GM19324 (cell line): ENCODE measurements around the gene ZDHHC7.

ENCODE experiments used
- ATAC-seq: cut with Tn5 transposase; IDR thresholded peaks from one replicate; pipeline ENCODE4 v1.9.1; 2021; ENCODE audit warnings: mild to moderate bottlenecking, moderate library complexity; ENCODE audit not compliant: unreplicated experiment, low FRiP score

ZDHHC7 gene

DNA sequence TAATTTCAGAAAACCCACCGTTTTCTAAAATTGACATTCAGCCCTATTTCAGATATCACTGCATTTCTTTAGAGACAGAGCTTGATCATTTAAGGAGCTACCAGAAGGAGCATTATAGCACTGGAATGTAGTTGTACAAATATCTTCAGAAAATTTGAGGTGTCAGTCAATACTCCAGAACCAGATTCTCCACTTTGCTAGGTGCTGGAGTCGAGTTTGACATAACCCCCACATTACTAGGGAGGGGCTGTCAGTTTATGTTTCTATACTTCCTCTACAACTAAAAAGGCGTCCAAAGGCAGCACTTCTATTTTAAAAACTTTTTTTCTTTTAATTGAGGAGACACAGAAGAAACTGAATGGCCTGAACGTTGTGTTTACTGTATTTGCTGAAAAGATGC is 15.4 kb upstream of the ZDHHC7 start:
- no peak for ATAC-seq

DNA sequence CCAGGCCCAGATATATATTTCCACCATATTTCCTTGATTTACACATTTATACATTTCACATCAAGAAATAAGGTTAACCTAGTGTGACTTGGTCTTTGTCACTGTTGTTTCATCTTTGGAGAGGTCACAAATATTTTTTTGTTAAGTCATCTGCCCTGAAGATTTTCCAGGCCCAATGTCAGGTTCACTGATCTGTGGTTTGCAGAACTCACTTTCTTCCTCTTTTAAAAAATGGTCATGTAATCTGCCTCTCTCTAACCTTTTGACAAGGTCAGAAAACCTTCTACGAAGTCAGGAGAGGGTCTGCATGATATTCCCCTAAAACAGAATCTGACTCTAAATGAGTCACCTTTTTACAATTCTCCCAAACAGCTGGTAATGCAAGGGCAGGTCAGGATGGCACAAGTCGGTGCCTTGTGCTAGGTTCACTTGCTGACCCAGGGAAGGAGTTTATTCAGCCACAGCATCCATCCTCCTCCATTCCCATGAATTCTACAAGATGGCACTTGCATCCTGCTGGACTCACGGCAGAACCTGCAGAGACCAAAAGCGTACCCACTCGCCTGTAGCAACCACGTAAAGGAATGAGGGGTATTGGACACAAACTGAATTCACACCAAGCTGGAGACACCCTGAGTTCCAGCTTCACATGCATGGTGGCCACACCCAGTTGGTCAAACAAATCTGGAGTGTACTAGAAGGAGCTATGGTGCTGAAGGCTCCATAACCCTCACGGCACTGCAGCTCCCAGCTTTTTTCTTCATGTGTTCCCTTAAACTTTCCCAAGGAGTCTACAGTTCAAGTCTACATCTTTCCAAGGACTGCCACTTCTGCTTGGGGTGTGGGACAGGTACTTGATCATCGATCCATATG is 14.7 kb upstream of the ZDHHC7 start:
- ATAC-seq, result no peak

DNA sequence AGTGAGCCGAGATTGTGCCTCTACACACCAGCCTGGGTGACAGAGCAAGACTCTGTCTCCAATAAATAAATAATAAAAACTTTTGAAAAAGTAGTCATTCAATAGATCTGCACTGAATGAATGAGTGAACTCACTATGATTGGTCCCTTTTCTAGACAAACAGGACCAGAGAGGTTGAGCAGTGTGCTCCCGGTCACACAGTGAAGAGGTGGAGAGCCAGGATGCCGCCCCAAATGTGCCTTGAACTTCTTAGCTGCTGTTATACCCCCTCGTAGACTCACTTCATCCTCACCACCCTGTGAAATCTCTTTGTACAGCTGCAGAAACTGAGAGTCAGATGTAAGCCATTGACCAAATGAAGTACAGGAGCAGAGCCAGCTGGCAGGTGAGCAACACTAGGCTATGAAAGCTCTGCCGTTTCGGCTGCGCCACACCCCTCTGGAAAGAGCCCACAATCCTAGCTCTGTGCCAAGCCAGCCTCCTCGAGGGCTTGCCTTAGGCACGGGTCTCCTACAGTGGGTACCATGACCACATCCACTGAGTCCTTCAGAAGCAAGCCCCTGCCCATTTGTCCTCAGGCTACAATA is 8.4 kb upstream of the ZDHHC7 start:
- ATAC-seq, result no peak

DNA sequence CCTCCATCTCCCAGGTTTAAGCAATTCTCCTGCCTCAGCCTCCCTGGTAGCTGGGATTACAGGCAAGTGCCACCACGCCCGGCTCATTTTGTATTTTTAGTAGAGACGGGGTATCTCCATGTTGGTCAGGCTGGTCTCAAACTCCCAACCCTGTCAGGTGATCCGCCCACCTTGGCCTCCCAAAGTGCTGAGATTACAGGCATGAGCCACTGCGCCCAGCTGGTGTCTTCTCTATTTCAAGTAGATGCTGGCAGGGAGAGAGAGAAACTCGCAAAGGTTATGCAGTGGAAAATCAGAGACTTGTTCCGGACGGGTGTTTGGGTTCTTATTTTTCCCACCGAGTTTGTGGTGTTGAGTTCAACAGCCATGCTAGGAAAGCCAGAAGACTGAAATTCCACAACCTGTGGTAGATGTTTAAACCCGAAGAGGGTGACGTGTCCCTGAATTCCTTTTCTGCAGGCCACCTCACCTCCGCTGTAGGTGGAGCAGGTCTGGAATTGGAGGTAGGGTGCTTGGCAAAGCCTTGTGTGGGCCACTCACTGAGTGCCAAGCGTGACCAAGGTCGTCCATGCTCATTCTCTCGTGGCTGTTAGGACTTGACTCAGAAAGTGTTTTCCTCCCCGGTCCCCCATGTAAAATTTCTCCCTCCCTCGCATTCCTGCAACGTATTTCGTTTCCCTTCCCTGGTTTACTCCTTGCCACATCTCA is 7.3 kb upstream of the ZDHHC7 start:
- no peak for ATAC-seq

DNA sequence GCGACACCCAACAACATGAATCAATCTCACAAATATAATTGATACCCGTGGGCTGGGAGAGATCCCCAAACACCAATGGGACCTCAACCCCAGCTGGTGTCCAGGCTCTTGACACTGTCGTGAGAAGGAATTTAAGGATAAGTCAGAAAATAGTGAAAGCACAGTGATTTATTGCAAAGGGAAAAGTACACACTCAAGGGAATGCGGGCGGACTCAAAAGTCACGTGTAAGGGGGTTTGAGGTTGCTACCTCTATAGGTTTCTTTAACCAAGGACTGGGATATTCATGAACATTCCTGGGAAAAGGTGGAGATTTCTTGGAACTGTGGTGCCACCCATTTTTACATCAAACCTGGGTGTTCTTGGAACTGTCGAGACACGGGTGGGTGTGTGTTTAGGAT is 6.3 kb upstream of the ZDHHC7 start:
- ATAC-seq, result no peak

DNA sequence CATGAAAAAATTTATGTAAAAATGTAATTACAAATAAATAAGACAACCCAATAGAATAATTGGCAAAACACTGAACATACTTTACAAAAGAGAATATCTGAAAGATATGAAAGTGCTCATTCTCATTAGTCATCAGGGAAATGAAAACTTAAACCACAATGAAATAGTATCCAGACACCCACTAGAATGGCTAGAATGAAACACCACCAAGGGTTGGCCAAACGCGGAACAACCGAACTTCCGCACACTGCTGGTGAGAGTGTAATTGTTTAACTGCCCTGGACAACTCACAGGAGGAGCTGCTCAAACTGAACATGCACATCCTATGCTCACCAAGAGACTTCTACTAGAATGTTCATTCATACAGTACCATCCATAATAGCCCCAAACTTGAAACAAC is 5.8 kb upstream of the ZDHHC7 start:
- ATAC-seq, result no peak

DNA sequence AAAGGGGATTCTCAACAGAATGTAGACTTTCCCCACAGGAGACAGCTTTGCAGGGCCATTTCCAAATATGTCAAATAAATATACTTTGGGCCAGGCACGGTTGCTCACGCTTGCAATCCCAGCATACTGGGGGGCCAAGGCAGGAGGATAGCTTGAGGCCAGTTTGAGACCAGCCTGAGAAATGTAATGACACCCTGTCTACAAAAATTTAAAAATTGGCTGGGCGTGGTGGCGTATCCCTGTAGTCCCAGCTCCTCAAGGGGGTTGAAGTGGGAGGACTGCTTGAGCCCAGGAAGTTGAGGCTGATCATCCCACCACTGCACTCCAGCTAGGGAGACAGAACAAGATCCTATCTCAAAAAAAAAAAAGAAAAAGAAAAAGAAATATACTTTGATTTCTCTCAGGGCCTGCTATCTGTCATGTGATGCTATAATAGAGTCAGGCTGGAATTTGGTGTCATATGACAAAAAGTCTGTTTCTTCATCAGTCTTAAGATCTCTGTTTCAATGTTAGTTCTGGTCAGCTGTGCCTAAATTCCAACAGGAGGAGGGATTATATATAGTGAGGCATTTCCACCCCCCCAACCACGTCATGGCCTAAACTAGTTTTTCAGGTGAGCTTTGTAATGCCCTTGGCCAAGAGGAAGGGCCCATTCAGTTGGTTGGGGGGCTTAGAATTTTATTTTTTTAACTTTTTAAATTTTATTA is 4.3 kb upstream of the ZDHHC7 start:
- ATAC-seq, result no peak

DNA sequence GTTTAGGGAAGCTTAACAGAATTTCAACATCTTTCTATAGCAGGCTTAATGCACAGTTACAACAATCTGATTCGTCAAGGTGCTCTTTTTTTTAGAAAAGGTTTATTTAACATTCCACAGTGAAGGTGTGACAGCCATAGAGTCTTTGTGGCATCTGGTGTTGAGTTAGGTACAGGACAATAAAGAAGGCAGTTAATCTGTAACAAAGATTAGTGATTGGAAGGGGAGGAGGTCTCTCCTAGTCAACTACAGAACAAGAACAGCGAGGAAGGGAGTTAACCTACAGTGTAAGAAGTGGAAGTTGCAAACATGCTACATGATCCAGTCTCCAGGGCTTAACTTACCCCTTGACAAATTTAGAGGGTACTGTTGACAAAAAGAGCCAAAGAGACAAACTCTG is 3.0 kb upstream of the ZDHHC7 start:
- no peak for ATAC-seq

DNA sequence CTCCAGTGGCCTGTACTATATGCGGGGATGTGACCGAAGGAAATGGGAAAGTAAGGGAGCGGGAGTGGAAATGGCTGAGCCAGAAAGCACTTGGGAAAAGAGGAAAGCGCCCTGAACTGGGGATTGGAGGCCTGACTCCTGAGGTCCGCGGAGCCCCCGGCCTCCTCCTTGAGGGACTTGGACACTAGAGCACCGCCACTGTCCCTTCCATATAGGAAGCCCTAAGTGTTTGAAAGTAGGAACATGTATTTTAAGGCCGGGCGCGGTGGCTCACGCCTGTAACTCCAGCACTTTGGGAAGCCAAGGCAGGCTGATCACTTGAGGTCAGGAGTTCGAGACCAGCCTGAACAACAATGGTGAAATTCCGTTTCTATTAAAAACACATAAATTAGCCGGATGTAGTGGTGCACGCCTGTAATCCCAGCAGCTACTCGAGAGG is 530 bp upstream of the ZDHHC7 start:
- no peak for ATAC-seq

DNA sequence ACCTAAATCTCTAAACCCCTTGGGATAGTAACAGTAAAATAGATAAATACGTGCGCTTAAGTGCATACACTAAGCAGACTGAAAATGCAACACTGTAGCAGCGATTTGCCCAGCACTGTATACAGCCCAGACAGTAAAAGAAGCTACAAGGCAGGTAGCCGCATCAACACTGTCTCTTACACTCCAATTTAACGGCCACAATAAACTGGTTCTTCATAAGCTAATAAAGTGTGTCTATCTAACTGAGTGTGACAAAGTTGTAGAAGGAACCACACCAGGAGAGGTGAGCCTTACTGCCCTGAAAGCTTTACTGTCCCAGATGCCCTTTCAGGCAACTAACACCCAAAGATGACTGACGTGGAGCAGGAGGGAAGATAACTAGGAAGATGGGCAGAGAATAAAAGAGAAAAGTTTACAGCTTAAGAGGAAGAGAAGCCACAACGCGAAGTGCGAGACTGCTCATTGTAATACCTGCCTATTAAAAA is 847 bp downstream of the ZDHHC7 start:
- no peak for ATAC-seq

DNA sequence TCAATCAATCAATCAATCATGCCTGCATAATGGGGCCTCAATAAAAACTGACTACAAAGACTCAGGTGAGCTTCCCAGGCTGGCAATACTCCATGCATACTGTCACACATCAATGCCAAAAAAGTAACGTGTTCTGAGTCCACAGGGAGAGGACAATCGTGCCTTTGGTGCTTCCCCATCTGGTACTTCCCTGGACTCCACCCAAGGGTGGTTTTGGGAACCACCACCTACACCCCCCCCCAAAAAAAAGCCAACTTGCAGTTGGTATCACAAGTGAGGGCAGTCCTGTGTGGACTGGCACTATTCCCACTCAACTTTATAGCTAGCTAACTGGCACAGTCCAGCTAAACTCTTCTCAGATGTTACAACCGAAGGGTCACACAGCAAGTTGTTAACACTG is 3.1 kb downstream of the ZDHHC7 start:
- no peak for ATAC-seq

DNA sequence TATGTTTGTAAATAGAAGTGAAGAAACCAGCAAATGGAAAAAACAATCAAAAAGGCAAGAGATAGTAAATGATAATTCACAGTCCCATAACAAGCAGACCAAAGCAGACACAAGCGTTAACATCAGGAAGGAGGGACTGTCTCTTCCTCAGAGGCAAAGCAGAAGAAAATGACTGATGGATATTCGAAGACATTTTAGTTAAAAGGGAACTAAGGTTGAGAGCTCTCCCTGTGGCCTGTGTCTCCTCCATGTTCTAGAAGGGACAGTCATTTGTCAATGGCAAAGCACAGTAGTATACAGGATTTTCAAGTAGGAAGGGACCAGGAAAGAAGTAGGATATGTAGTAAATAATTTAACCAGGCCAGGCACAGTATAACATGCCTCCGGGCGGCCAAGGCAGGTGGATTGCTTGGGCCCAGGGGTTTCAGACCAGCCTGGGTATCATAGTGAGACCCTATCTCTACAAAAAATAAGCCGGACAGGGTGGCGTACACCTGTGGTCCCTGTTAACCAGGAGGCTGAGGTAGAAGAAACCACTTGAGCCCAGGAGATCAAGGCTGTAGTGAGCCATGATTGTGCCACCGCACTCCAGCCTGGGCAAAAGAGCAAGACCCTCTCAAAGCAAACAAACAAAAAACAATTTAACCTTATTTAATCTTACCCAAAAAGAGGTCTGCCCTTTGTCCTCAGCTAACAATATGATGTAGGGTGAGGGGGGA is 3.7 kb downstream of the ZDHHC7 start:
- no peak for ATAC-seq

DNA sequence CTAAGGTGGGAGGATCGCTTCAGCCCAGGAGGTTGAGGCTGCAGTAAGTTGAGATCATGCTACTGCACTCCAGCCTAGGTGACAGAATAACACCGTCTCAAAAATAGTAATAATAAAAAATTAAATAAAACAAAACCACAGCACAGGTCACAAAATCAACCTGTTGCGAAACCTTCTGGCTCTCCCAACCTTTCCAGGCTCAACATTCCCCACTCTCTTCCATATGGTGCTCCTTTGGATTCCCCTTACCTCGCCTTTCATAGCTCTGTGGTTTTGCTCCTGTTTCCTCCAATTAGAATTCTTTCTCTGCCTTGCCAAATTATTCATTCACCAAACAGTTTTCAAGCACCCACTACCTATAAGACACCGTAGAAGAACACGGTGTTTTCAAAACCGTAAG is 4.7 kb downstream of the ZDHHC7 start:
- ATAC-seq, result no peak

DNA sequence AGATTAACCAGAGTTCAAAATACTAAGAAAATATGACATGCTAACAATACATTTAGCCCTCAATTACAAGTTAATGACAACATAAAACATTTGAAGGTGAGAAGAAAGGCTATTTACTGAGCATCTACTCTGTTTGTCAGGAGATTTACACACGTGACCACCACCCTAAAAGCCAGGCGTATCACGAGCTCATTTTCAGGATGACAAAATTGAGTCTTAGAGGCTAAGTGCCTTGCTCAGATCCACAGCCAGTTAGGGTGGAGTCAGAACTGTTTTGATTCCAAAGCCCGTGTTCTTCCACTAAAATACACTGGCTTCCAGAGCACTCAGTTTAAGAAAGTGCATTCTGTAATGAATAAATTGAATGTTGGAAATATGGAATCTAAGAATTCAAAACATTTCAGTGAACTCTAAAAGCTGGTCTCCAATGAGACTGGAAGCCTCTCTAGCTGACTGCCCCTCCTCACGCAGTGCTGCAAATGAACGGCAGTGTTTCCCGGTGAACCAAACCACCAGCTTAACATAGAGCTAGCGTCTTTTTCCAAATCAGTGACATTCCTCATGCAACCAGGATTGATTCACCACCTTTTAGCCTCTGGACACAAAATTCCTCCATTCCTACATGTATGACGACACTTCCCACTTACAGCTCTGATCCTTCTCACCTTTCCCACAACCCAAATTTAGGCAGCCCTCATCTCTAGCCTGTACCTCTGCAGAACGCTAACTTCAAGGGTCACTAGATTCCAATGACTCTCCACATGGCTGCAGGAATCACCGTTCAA is 5.9 kb downstream of the ZDHHC7 start:
- no peak for ATAC-seq

DNA sequence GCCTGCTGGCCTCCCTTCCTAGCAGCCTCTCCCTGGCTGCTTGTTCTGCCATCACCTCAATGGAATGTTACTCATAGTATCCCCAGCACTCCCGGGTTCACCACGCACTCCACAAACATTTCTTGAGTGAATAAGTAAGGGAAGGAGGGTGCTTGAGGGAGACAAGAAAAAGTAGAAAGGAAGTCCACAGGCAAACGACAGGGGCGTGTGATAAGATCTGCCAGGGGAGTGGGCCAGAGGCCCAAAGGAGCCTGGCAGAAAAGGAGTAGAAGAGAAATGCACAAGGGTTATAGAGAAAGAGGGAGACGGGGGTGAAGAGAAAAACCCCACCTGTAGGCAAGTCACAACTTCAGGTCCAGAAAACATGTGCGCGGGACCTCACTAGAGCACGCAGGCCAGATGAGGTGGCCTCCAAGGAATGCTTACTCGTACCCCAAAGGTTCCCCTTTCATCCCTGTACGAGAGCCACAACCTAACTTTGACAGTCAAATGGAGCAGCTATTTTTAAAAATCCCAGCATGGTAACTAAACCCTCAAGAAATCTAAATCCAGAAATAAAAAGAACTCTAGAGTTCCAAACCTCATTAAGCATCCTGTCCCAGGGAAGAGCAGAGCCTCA is 6.6 kb downstream of the ZDHHC7 start:
- no peak for ATAC-seq

DNA sequence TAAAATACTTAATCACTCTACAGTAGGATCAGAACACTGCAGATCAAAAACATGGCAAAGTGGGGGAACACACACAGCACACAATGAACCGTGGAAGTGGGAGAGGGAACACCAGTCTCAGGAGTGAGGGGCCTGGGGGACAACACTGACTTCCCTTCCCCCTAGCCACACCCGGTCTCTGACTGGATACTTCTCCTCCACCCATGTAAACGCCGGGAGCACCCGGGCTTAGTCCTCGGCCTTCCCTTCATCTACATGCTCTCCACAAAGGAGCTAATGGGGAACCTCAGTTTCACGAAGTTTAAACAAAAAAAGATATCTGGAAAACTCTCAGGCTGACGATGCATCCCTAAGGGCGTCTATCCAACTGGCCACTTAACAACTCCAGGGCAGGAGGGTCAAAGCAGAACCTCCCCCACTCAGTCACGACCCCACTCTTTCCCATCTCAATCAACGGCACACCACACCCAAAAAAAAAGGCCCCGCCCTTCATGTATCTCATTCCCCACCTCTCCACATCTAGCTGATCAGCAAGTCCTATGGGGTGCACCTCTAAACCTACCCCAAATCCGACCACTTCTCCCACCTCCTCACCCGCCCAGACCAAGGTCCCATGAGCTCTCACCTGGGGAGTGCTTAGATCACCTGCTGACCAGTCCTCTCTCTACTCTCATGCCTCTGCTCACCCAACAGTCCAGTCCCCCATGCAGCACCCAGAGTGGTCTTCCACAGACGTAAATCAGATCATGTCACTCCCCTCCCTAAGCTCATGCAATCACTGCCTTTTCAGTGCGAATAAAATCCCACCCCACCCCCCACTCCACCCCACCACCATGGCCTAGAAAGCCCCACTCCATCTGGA is 7.4 kb downstream of the ZDHHC7 start:
- ATAC-seq, result no peak

DNA sequence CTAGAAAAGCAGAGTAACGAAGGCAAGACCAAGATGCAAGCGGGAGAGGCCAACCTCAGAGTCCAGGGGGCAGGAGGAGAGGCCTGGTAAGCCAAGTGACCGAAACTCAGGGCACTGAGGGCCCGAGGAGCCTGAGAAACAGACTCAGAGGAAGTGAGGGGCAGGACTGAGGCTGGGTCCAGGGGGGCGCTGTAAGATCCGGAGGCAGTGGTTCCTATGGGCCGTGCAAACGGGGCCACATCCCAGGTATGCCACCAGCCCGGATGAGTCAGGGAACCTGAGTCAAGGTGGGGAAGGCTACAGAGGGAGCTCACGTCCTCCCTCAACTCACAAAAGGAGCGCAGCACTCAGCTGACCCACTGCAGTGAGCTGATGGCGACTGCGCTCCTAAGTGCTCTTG is 8.3 kb downstream of the ZDHHC7 start:
- no peak for ATAC-seq

DNA sequence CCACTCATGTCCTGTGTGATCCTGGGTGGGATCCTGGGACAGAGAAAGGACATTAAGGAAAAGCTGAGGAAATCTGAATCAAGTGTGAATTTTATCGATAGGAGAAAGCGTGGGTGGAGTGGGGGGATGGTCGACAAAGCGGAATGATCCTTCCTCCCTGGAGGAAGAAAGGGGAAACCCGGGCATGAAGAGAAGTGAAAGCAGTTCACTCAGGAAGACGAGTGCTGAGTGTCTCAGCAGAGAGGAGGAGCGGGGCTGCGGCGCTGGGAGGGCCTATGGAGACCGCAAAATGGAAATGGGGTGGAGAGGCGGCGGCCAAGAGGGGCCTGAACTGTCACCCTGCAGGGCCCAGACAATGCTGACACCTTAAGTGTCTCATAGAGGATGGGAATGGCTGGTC is 8.7 kb downstream of the ZDHHC7 start:
- ATAC-seq, result no peak
